Adrenal gland (tissue), 5 donors: ENCODE measurements around the gene PGPEP1.

Experiments
- CTCF ChIP-seq, 6 experiments: fragments of 450-650 bp in 4 of 6; fragments of 200-600 bp in 2 of 6; sonication (generic) in 1 of 6; IDR thresholded peaks; 1 replicate in 5 of 6; 2 replicates in 1 of 6; pipeline versions ENCODE4 v1.5.1 to v1.8.0; 2016 to 2021; ENCODE audit warnings: antibody characterized with exemption in 6 of 6, mild to moderate bottlenecking in 2 of 6, moderate library complexity in 1 of 6
- POLR2A ChIP-seq, 2 donors: fragments of 450-650 bp; IDR thresholded peaks; one replicate each; pipeline ENCODE4 v1.6.1; 2017; ENCODE audit warnings: antibody characterized with exemption in 2 of 2, mild to moderate bottlenecking in 2 of 2, moderate library complexity in 1 of 2
- donor health status: DM: no; HTN: no; CAD: no.

DNA sequence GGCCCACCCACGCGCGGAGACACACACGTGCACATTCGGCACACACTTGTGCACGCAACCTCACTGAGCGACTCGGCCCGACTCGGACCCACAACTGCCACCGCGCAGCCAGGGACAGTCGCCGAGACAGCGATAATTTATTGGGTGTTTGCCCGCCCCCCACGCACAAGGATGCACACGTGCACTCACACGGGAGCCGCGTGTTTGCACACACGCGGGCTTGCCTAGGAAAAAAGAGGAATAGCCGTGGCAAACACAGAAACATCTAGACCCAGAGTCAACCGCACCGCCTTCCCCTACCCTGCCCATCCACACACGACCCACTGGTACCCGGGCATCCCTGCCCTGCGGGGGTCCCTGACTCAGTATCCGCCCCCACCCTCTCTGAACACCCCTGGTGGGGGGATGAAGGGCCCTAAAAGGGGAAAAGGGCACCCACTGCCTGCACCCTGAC lies 77.7 kb downstream of the PGPEP1 start:
- TF ChIP-seq CTCF (IDR thresholded peaks at IDR 0.05) (no peak), POLR2A (IDR thresholded peaks at IDR 0.05) (no peak)
